Stimulated activated naive CD4-positive, alpha-beta T cell (primary cell): ENCODE results near the gene RUFY3.

Experiments
- DNase-seq, 6 experiments: peaks; one replicate each; lab custom pipeline; 2025; lab: John Stamatoyannopoulos, UW

RUFY3 gene

DNA sequence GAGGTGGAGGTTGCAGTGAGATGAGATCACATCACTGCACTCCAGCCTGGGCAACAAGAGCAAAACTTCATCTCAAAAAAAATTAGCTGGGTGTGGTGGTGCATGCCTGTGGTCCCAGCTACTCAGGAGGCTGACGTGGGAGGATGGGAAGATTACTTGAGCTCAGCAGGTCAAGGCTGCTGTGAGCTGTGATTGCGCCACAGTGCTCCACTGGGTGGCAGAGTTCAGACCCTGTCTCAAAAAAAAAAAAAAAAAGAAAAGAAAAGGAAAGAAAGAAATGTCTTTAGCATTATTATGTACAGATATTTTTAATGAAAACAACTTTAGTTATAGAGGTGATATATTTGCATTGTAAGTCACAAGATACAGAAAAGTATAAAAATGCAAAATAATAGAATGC lies 14.2 kb downstream of the RUFY3 start:
- peak in 3 of 6 experiments; percentile 2 to 17 (median 5) for DNase-seq

GRCh38 chr4:70737006-70737405 lies 15.2 kb downstream of the RUFY3 start:
- DNase-seq = peak in 3 of 6 experiments; percentile 56 to 60 (median 58)

DNA sequence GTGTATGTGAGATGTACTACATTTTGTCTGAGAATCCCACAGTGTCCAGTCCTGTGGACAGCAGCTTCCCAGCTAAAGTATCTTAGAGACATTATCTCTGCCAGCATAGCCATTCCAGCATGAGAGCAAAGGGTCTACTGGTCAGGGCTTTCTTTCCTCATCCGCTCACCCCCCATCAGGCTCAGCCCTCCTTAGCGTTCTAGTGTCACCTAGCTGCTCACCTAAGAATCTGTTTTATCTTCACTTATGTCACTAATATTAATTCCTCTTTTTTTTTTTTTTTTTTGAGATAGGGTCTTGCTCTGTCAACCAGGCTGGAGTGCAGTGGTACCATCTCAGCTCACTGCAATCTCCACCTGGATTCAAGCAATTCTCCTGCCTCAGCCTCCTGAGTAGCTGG lies 15.6 kb downstream of the RUFY3 start:
- no peak for DNase-seq

GRCh38 chr4:70739496-70740337 lies 18.0 kb downstream of the RUFY3 start:
- no peak for DNase-seq

- DNase-seq = no peak
Measured at GRCh38 chr4:70741867-70742658, 20.3 kb downstream of the RUFY3 start.

GRCh38 chr4:70743731-70744130 lies 22.0 kb downstream of the RUFY3 start:
- DNase-seq = no peak

- no peak for DNase-seq
Measured at GRCh38 chr4:70746179-70746839, 24.5 kb downstream of the RUFY3 start.

GRCh38 chr4:70747874-70748273 lies 26.1 kb downstream of the RUFY3 start:
- no peak for DNase-seq

GRCh38 chr4:70749313-70749712 lies 27.5 kb downstream of the RUFY3 start:
- DNase-seq = no peak

- no peak for DNase-seq
Measured at GRCh38 chr4:70752236-70752635, 30.5 kb downstream of the RUFY3 start.

DNA sequence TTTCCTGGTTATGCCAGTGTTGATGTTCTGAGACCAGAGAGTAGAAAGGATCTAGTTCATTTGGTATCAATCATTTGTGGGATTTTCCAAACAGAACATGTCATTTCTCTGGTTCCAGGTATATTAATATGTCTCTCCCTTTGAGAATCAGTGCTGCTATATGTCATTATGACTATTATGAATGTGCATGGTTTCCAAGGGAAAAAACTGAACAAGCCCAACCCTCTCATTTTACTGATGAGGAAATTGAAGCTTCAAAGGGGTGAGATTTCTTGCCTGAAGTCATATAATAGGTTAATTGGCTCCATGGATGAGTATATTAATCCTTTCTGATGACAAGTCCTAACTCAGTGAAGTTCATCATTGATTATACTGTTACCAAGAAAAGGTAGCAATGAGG lies 31.9 kb downstream of the RUFY3 start:
- no peak for DNase-seq

DNA sequence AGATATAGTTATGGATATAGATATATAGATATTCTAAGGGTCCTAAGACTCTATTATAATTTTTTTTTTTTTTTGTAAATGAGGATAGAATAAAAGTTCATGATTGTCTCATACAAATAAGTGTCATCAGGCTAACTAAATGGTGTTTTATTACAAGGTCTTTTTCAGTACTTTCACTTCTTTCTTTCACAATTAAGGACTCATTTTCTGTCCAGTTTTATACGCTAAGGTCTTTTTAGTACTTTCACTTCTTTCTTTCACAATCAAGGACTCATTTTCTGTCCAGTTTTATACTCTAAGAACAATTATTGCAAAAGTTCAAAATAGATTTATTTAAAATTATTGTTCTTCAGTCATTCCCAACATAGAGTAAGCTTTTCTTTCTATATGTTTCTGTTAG lies 32.7 kb downstream of the RUFY3 start:
- DNase-seq = no peak

DNA sequence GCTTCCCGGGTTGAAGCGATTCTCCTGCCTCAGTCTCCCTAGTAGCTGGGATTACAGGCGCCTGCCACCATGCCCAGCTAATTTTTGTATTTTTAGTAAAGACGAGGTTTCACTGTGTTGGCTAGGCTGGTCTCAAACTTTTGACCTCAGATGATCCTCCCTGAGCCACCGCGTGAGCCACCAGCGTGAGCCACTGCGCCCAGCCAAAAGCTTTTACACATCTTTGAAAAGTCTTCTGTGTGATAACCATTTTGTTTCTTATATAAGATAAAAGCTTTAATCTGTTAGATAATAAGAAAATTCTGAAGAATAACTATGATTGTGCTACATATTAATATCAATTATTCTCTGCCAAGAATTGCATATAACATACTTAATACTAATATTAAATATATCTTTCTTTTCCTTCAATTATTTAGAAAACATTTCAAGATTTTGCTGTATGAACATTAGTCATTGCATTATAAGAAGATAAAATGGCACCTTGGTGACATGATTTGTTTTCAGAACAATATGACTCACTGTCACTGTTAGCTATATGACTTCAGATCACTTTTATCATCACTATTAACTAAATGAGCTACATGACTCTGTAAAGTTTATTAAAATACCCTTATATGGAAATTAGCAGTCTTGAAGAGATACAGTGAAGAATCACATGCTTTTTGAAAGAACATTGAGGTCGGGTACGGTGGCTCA lies 33.4 kb downstream of the RUFY3 start:
- no peak for DNase-seq

- no peak for DNase-seq
Measured at GRCh38 chr4:70759126-70759525, 37.4 kb downstream of the RUFY3 start.

DNA sequence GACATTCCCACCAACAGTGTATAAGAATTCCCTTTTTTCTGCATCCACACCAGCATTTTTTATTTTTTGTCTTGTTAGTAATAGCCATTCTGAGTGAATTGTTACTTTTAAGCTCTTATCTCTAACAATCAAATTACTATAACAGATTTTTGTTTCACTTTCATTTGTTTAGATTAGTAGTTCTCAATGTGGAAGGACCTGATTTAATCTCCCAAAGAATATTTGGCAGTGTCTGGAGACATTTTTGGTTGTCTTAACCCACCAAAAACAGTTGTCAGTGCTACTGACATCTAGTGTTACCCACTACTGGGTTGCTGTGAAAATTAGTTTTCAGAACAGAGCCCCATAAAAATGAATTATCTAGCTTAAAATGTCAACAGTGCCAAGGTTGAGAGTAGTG lies 37.9 kb downstream of the RUFY3 start:
- no peak for DNase-seq

GRCh38 chr4:70760662-70761061 lies 38.9 kb downstream of the RUFY3 start:
- DNase-seq = no peak

DNA sequence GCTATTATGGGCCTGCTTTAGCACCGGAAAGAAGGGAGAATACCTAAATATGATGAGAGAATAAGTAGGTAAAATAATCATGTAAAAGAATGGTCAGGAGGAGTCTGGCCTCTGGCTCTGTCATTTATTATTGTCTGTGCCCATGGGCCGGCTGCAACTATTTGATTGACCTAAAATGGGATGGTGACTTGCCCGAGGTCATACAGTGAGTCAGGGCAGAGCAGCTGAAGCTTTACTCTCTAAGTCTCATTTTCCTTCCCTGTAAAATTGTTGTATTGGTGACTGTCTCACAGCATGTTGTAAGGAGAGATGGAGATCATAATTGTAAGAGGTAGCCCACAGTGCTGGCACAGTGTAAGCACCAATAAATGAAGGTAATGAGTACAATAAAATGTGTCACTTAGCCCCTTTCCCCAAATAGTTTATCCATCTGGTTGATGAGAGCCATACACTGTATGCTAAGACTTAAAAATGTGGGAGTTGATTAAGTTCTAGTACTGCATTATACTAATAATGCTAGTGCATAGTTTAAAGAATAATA lies 39.6 kb downstream of the RUFY3 start:
- DNase-seq = no peak

DNA sequence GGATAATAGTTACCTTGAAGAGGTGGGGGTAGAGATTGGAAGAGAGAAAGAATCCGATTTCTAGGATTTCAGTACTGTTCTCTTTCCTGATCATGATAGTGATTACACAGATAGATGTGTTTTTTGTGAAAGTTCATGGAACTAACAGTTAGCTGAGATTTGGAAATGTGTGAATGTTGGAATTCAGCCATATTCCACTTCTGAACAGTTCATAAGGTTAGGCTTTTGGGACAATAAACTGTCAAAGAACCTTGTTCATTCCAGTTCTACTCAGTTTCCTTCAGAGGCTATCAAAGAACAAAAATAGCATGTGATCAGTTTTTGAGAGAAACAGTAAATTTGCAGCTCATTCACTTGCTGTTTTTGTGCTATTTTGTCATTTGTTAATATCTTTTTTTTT lies 43.6 kb downstream of the RUFY3 start:
- DNase-seq = no peak

- no peak for DNase-seq
Measured at GRCh38 chr4:70768301-70768948, 46.7 kb downstream of the RUFY3 start.

GRCh38 chr4:70769396-70769795 lies 47.6 kb downstream of the RUFY3 start:
- DNase-seq = peak in 1 of 6 experiments; percentile 4

- DNase-seq = no peak
Measured at GRCh38 chr4:70772929-70773555, 51.3 kb downstream of the RUFY3 start.
